K562 (cell line): ENCODE results near the gene CHCHD10. TPM values are rescaled to one million over a fixed set of nuclear protein-coding genes. Genes with fewer than 3 reads are reported as not detected.

ENCODE experiments used
- ATAC-seq: fragments of 200-7000 bp; cut with Tn5 transposase; 3 replicates; pipeline ENCODE4 v1.9.1; 2020; ENCODE audit warnings: moderate library complexity
- BruUV-seq: library from RNA; stranded (reverse); fragments of 400-500 nt; replicated peaks from 2 replicates; lab custom pipeline; 2021; lab: Mats Ljungman, UMichigan
- CTCF ChIA-PET: fragments of 300-600 bp; formaldehyde crosslinking; extraction: SDS; loops from one replicate; lab custom pipeline; 2021; ENCODE audit warnings: low intra/inter-chr PET ratio; lab: Yijun Ruan, JAX
- POLR2A ChIA-PET: fragments of 300-600, 350-650 bp; sonication (Branson Sonifier 250); formaldehyde crosslinking; extraction: SDS; loops from one replicate; lab custom pipeline; 2021; ENCODE audit warnings: antibody characterized with exemption, inconsistent platforms; lab: Yijun Ruan, JAX
- DNase-seq, 4 experiments: peaks; one replicate each; pipeline versions ENCODE4 v3.0.0 to v3.0.0-alpha.2; 2011 to 2018; ENCODE audit warnings: low spot score in 3 of 4, mixed read lengths in 3 of 4; ENCODE audit errors: extremely low read depth in 1 of 4
- FAIRE-seq: peaks from 2 replicates; lab custom pipeline; 2011; peaks lifted over from hg19 to GRCh38; lab: Jason Lieb, UNC
- H2AFZ ChIP-seq: 2 replicates; pipeline ENCODE4 v1.6.0; 2011; ENCODE audit warnings: low read depth, low read length, control low read depth, inconsistent platforms
- H3K27ac ChIP-seq: fragments of 200-600 bp; 3 replicates; pipeline ENCODE4 v1.8.0; 2011; ENCODE audit warnings: low read depth, mild to moderate bottlenecking, control low read depth, inconsistent platforms, low read length, moderate library complexity, mixed read lengths; ENCODE audit errors: extremely low read depth
- H3K27me3 ChIP-seq, 2 experiments: fragments of 300-600 bp in 1 of 2; 2 replicates in 1 of 2; 3 replicates in 1 of 2; pipeline versions ENCODE4 v1.6.0 to v1.8.0; 2011; ENCODE audit warnings: inconsistent platforms in 2 of 2, low read length in 2 of 2, mild to moderate bottlenecking in 1 of 2, mixed read lengths in 1 of 2, moderate library complexity in 1 of 2; ENCODE audit not compliant: control insufficient read depth in 2 of 2, insufficient read depth in 2 of 2
- H3K36me3 ChIP-seq: fragments of 300-600 bp; 3 replicates; pipeline ENCODE4 v1.8.0; 2011; ENCODE audit warnings: mild to moderate bottlenecking, low read length, inconsistent platforms; ENCODE audit not compliant: control insufficient read depth, insufficient read depth
- H3K4me1 ChIP-seq, 2 experiments: fragments of 200-600 bp in 1 of 2; replicated peaks in 1 of 2; 2 replicates in 1 of 2; 3 replicates in 1 of 2; pipeline versions ENCODE4 v1.5.1 to v1.8.0; 2011; ENCODE audit warnings: inconsistent platforms in 2 of 2, low read length in 2 of 2, mild to moderate bottlenecking in 1 of 2, mixed read lengths in 1 of 2, moderate library complexity in 1 of 2; ENCODE audit not compliant: control insufficient read depth in 2 of 2, insufficient read depth in 2 of 2
- H3K4me2 ChIP-seq: 2 replicates; pipeline ENCODE4 v1.6.1; 2011; ENCODE audit warnings: low read length, control low read depth, inconsistent platforms, mixed read lengths; ENCODE audit not compliant: insufficient read depth
- H3K4me3 ChIP-seq: fragments of 200-600 bp; sonication (generic), shearing (Covaris generic); 2 replicates; pipeline ENCODE4 v1.5.1; 2016; ENCODE audit warnings: control low read depth, inconsistent platforms
- H3K79me2 ChIP-seq: fragments of 200-600 bp; 3 replicates; pipeline ENCODE4 v1.8.0; 2011; ENCODE audit warnings: low read length, inconsistent platforms; ENCODE audit not compliant: control insufficient read depth, insufficient read depth
- H3K9ac ChIP-seq, 2 experiments: 2 replicates each; pipeline versions ENCODE4 v1.6.0 to v1.6.1; 2011; ENCODE audit warnings: low read depth in 2 of 2, low read length in 2 of 2, control low read depth in 1 of 2, inconsistent platforms in 1 of 2, mild to moderate bottlenecking in 1 of 2, mixed read lengths in 1 of 2; ENCODE audit not compliant: insufficient read depth in 1 of 2
- H3K9me1 ChIP-seq: one replicate; pipeline ENCODE4 v1.6.0; 2011; ENCODE audit warnings: inconsistent platforms, mild to moderate bottlenecking, low read length, moderate library complexity; ENCODE audit not compliant: control insufficient read depth, insufficient read depth
- H3K9me3 ChIP-seq: replicated peaks from 2 replicates; pipeline ENCODE4 v1.5.1; 2011; ENCODE audit warnings: low read depth, low read length, inconsistent platforms; ENCODE audit not compliant: control insufficient read depth, insufficient read depth
- H4K20me1 ChIP-seq: replicated peaks from 2 replicates; pipeline ENCODE4 v1.6.1; 2011; ENCODE audit warnings: low read length, inconsistent platforms, mixed read lengths; ENCODE audit not compliant: control insufficient read depth, insufficient read depth
- FOXK1 ChIP-seq: sonication (generic); formaldehyde crosslinking; IDR thresholded peaks from 2 replicates; pipeline ENCODE4 v1.8.0; 2022; ENCODE audit warnings: missing genetic modification reagents, mild to moderate bottlenecking, borderline replicate concordance
- HSF4 ChIP-seq: fragments of 250-450 bp; sonication (Bioruptor Pico); IDR thresholded peaks from 2 replicates; pipeline ENCODE4 v2.1.2; 2022; ENCODE audit warnings: mild to moderate bottlenecking, moderate library complexity, borderline replicate concordance
- IRF2 ChIP-seq: sonication (generic); formaldehyde crosslinking; IDR thresholded peaks from 2 replicates; pipeline ENCODE4 v1.8.1; 2022; ENCODE audit warnings: mild to moderate bottlenecking, missing genetic modification reagents
- KLF6 ChIP-seq: fragments of 250-450 bp; sonication (Bioruptor Pico); IDR thresholded peaks from 2 replicates; pipeline ENCODE4 v1.4.0; 2020; ENCODE audit warnings: mild to moderate bottlenecking, moderate library complexity, borderline replicate concordance
- MYC ChIP-seq, 2 experiments: fragments of 250-450 bp in 1 of 2; sonication (Bioruptor Pico) in 1 of 2; IDR thresholded peaks; 2 replicates each; pipeline versions ENCODE4 v1.5.1 to v1.6.1; 2012 to 2021; ENCODE audit warnings: low read depth in 2 of 2, borderline replicate concordance in 1 of 2, improper control_type of control experiment in 1 of 2, low read length in 1 of 2, mild to moderate bottlenecking in 1 of 2, moderate library complexity in 1 of 2
- NFYB ChIP-seq: IDR thresholded peaks from 2 replicates; pipeline ENCODE4 v1.6.1; 2011; ENCODE audit warnings: mild to moderate bottlenecking, moderate library complexity; ENCODE audit not compliant: insufficient read length; ENCODE audit errors: extremely low read depth
- POLR3G ChIP-seq: IDR thresholded peaks from 2 replicates; pipeline ENCODE4 v1.6.1; 2011; ENCODE audit not compliant: insufficient read length, insufficient replicate concordance; ENCODE audit errors: extremely low read depth
- RB1 ChIP-seq: fragments of 450-650 bp; IDR thresholded peaks from 2 replicates; pipeline ENCODE4 v1.6.1; 2017; ENCODE audit warnings: low read depth, mild to moderate bottlenecking
- SMARCA5 ChIP-seq: fragments of 450-650 bp; IDR thresholded peaks from 2 replicates; pipeline ENCODE4 v1.6.1; 2016
- SNIP1 ChIP-seq: fragments of 450-650 bp; IDR thresholded peaks from 2 replicates; pipeline ENCODE4 v1.7.1; 2017; ENCODE audit warnings: low read depth, mild to moderate bottlenecking
- TCF7 ChIP-seq: sonication (generic); IDR thresholded peaks from 2 replicates; pipeline ENCODE4 v1.6.1; 2016; ENCODE audit warnings: antibody characterized with exemption, borderline replicate concordance
- YY1 ChIP-seq, 3 experiments: IDR thresholded peaks; 2 replicates each; pipeline ENCODE4 v1.6.1; 2011; ENCODE audit warnings: low read length in 2 of 3, mild to moderate bottlenecking in 2 of 3, moderate library complexity in 2 of 3, borderline replicate concordance in 1 of 3, control low read depth in 1 of 3, low read depth in 1 of 3; ENCODE audit not compliant: insufficient read depth in 3 of 3, insufficient replicate concordance in 2 of 3, control insufficient read depth in 1 of 3, insufficient read length in 1 of 3; ENCODE audit errors: extremely low read depth in 1 of 3
- ZNF165 ChIP-seq: fragments of 250-450 bp; sonication (Bioruptor Pico); IDR thresholded peaks from 2 replicates; pipeline ENCODE4 v1.4.0; 2020; ENCODE audit warnings: borderline replicate concordance
- WGBS: fragments of 100-300 bp; shearing (Covaris generic); methylation state at CpG from one replicate; pipeline ENCODE4 v1.1.6; 2016; ENCODE audit warnings: low coverage, mixed read lengths; ENCODE audit not compliant: insufficient coverage; ENCODE audit errors: missing lambda C conversion rate; 5-methylcytosine and 5-hydroxymethylcytosine counted together
- in situ Hi-C: fragments of 300-500 bp; cut with MboI; formaldehyde crosslinking; loops from 4 replicates; pipeline ENCODE4 v1.15.0; 2018; ENCODE audit warnings: inconsistent platforms, mixed read lengths
- intact Hi-C: fragments of 100-400 bp; cut with micrococcal nuclease; formaldehyde crosslinking; loops from 2 replicates; pipeline ENCODE4 v1.14.2; 2022
- polyA plus RNA-seq, 8 experiments: library from polyadenylated mRNA; depleted of rRNA in 4 of 8; stranded (reverse) in 5 of 8; unstranded in 3 of 8; fragments of >200 nt; fragmentation: Nextera tagmentation in 2 of 8; fragmentation: Illumina TruSeq in 1 of 8; extraction: Ambion mirVana in 2 of 8; extraction: Trizol in 1 of 8; gene quantifications; 2 replicates each; pipeline versions ENCODE4 v1.2.1 to v1.2.3, GENCODE V29; 2011 to 2014; ENCODE audit warnings: inconsistent platforms in 1 of 8, missing spikeins in 1 of 8
- total RNA-seq, 7 experiments: library from RNA; depleted of rRNA in 6 of 7; stranded (reverse); fragments of >200 nt in 6 of 7; fragmentation: Illumina TruSeq in 2 of 7; extraction: Trizol in 2 of 7; gene quantifications; 2 replicates each; pipeline versions ENCODE4 v1.2.1 to v1.2.3, GENCODE V29; 2011 to 2021; ENCODE audit warnings: low replicate concordance in 1 of 7
- TF ChIP-seq, protein P1 (sequence below): IDR thresholded peaks from 3 replicates; pipeline ENCODE4 v1.6.1; 2011; ENCODE audit warnings: borderline replicate concordance, mild to moderate bottlenecking; ENCODE audit not compliant: insufficient read length, insufficient read depth
- TF ChIP-seq, protein P2 (sequence below): fragments of 450-650 bp; IDR thresholded peaks from 2 replicates; pipeline ENCODE4 v1.6.1; 2017; ENCODE audit warnings: antibody characterized with exemption, mild to moderate bottlenecking

Gene CHCHD10
- total and polyA plus RNA-seq, 9 of the 15 experiments (the other 6 are each of a cell fraction or from before 2014, with no cell fraction given): 15.2 to 292 (median 102) TPM

DNA sequence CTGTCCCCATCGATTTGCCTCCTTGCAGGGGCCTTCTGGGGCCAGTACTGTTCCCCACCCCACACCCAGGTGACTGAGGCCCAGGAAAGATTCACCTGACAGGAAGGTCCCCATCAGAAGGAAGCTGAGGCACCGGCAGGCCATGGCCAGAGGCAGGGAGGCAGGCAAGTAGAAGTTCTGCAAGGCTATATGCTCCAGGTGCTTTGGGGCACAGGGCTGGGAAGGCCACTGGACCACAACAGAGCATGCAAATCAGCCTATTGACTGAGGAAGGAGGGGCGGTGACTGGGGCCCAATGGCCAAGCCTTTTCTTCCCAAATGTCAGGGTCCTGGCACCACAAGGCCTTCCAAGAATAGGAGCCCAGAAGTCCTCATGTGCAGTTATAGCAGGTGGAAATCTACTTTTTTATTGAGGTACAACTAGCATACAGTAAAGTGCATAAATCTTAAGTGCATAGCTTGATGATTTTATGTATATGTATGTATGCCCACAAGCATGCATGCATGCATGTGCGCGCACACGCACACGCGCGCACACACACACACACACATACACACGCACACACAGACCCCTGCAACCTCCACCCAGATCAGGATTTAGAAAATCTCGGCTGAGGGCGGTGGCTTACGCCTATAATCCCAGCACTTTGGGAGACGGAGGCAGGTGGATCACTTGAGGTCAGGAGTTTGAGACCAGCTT is 13.4 kb downstream of the CHCHD10 start, which contains the start of gene VPREB3:
Gene VPREB3 (minus strand): TSS at position 206 of the 700 bp plus-strand sequence. CDS start 62 bp downstream, at position 144.
- Histone ChIP-seq H3K4me2 (no peak within 1 kb of the TSS), H2AFZ (no peak within 1 kb of the TSS), H4K20me1 (no peaks in the 10 kb centered on the region), H3K9me3 (no peaks in the 10 kb centered on the region), H3K79me2 (peaks cover 14% of the 10 kb centered on the region; the same call in 2 of the 3 replicates), H3K9me1 (peaks cover 3% of the 10 kb centered on the region), H3K27me3 (no peaks in the 10 kb centered on the region), H3K4me1 (peaks cover 11 to 26% of the 10 kb centered on the region in 2 experiments), H3K4me3 (no peak within 1 kb of the TSS), H3K27ac (no peak within 1 kb of the TSS), H3K9ac (no peak within 1 kb of the TSS; a peak in 1 of 4 replicates), H3K36me3 (no peaks in the 10 kb centered on the region)
- no peak for FAIRE-seq
- CTCF ChIA-PET: no interaction called here
- no peak for DNase-seq
- intact Hi-C loops: no loop called here
- no TSS peak for BruUV-seq
- POLR2A ChIA-PET: interaction anchor here (0.6 kb wide), 1 partner anchor 12 kb away, joined by 3 read pairs; no protein-coding TSS in a partner anchor
- no peak for ATAC-seq
- in situ Hi-C loops: no loop called here
- 65% methylated on average over 13 of the region's 14 CpGs for WGBS
- no peak for TF ChIP-seq KLF6 (CRISPR knock-in tag)
- no peak for TF ChIP-seq ZNF165 (CRISPR knock-in tag)
- no peak for TF ChIP-seq TCF7
- no peak for TF ChIP-seq YY1 (IDR thresholded peaks at IDR 0.05; ENCODE audit: borderline replicate concordance in 1 of 3, control insufficient read depth in 1 of 3, extremely low read depth in 1 of 3, insufficient read depth in 3 of 3, insufficient read length in 1 of 3, insufficient replicate concordance in 2 of 3, low read depth in 1 of 3, low read length in 2 of 3)
- TF ChIP-seq RB1: no peak
- no peak for TF ChIP-seq SMARCA5
- TF ChIP-seq FOXK1 (CRISPR knock-in tag): no peak
- TF ChIP-seq, protein P1, sequence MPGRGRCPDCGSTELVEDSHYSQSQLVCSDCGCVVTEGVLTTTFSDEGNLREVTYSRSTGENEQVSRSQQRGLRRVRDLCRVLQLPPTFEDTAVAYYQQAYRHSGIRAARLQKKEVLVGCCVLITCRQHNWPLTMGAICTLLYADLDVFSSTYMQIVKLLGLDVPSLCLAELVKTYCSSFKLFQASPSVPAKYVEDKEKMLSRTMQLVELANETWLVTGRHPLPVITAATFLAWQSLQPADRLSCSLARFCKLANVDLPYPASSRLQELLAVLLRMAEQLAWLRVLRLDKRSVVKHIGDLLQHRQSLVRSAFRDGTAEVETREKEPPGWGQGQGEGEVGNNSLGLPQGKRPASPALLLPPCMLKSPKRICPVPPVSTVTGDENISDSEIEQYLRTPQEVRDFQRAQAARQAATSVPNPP: no peak
- TF ChIP-seq HSF4 (CRISPR knock-in tag): no peak
- TF ChIP-seq SNIP1: no peak
- no peak for TF ChIP-seq NFYB
- no peak for TF ChIP-seq POLR3G
- no peak for TF ChIP-seq IRF2 (CRISPR knock-in tag)
- TF ChIP-seq MYC (IDR thresholded peaks at IDR 0.05; ENCODE audit: low read depth, low read length): no peak
- no peak for TF ChIP-seq MYC (CRISPR knock-in tag; IDR thresholded peaks at IDR 0.05; ENCODE audit: borderline replicate concordance, low read depth)
- TF ChIP-seq, protein P2, sequence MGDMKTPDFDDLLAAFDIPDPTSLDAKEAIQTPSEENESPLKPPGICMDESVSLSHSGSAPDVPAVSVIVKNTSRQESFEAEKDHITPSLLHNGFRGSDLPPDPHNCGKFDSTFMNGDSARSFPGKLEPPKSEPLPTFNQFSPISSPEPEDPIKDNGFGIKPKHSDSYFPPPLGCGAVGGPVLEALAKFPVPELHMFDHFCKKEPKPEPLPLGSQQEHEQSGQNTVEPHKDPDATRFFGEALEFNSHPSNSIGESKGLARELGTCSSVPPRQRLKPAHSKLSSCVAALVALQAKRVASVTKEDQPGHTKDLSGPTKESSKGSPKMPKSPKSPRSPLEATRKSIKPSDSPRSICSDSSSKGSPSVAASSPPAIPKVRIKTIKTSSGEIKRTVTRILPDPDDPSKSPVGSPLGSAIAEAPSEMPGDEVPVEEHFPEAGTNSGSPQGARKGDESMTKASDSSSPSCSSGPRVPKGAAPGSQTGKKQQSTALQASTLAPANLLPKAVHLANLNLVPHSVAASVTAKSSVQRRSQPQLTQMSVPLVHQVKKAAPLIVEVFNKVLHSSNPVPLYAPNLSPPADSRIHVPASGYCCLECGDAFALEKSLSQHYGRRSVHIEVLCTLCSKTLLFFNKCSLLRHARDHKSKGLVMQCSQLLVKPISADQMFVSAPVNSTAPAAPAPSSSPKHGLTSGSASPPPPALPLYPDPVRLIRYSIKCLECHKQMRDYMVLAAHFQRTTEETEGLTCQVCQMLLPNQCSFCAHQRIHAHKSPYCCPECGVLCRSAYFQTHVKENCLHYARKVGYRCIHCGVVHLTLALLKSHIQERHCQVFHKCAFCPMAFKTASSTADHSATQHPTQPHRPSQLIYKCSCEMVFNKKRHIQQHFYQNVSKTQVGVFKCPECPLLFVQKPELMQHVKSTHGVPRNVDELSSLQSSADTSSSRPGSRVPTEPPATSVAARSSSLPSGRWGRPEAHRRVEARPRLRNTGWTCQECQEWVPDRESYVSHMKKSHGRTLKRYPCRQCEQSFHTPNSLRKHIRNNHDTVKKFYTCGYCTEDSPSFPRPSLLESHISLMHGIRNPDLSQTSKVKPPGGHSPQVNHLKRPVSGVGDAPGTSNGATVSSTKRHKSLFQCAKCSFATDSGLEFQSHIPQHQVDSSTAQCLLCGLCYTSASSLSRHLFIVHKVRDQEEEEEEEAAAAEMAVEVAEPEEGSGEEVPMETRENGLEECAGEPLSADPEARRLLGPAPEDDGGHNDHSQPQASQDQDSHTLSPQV: no peak
